HepG2 (cell line): Measurements from ENCODE around the gene ANO9. TPM values are rescaled to one million over a fixed set of nuclear protein-coding genes. Genes with fewer than 3 reads are reported as not detected.

Experiments
- FOXM1 ChIP-seq: sonication (generic); formaldehyde crosslinking; IDR thresholded peaks from 2 replicates; pipeline ENCODE4 v1.5.0; 2020; ENCODE audit warnings: missing genetic modification reagents
- GATAD1 ChIP-seq: IDR thresholded peaks from 2 replicates; pipeline ENCODE4 v1.6.1; 2016; ENCODE audit warnings: missing genetic modification reagents, missing compliant biosample characterization
- GTF2F1 ChIP-seq: fragments of 150-350 bp; IDR thresholded peaks from 2 replicates; pipeline ENCODE4 v1.6.1; 2014; ENCODE audit warnings: low read length
- HCFC1 ChIP-seq: fragments of 150-350 bp; IDR thresholded peaks from 2 replicates; pipeline ENCODE4 v1.6.1; 2014; ENCODE audit warnings: low read depth, low read length
- HMGA1 ChIP-seq: sonication (generic); formaldehyde crosslinking; conservative IDR thresholded peaks from 2 replicates; pipeline ENCODE4 v1.4.0; 2020; ENCODE audit warnings: missing genetic modification reagents
- KLF12 ChIP-seq: sonication (generic); formaldehyde crosslinking; IDR thresholded peaks from 2 replicates; pipeline ENCODE4 v1.4.0; 2020; ENCODE audit warnings: missing genetic modification reagents, borderline replicate concordance
- MBD4 ChIP-seq: IDR thresholded peaks from 2 replicates; pipeline ENCODE4 v1.6.1; 2012; ENCODE audit warnings: low read length, inconsistent platforms, borderline replicate concordance
- PRMT3 ChIP-seq: sonication (generic); formaldehyde crosslinking; IDR thresholded peaks from 2 replicates; pipeline ENCODE4 v1.8.1; 2022; ENCODE audit warnings: low read depth, mild to moderate bottlenecking, moderate library complexity, missing genetic modification reagents, borderline replicate concordance
- TOPORS ChIP-seq: sonication (generic); formaldehyde crosslinking; IDR thresholded peaks from 2 replicates; pipeline ENCODE4 v1.8.0; 2023; ENCODE audit warnings: mild to moderate bottlenecking, missing genetic modification reagents
- ZEB1 ChIP-seq: IDR thresholded peaks from 2 replicates; pipeline ENCODE4 v1.6.1; 2012; ENCODE audit warnings: mild to moderate bottlenecking, low read depth, inconsistent platforms; ENCODE audit not compliant: insufficient replicate concordance
- ZNF121 ChIP-seq: sonication (generic); formaldehyde crosslinking; IDR thresholded peaks from 2 replicates; pipeline ENCODE4 v1.5.0; 2020; ENCODE audit warnings: mild to moderate bottlenecking, missing genetic modification reagents
- ZNF205 ChIP-seq: IDR thresholded peaks from 2 replicates; pipeline ENCODE4 v1.6.1; 2018; ENCODE audit warnings: missing biosample characterization, missing genetic modification reagents
- polyA plus RNA-seq, 8 experiments: library from polyadenylated mRNA; depleted of rRNA in 3 of 8; stranded (reverse) in 7 of 8; unstranded in 1 of 8; fragments of >200 nt; fragmentation: Illumina TruSeq in 4 of 8; extraction: Trizol in 4 of 8; gene quantifications; 2 replicates each; pipeline versions ENCODE4 v1.2.1 to v1.2.3, GENCODE V29; 2011 to 2016; ENCODE audit warnings: low read depth in 4 of 8, missing spikeins in 1 of 8, mixed read lengths in 1 of 8; ENCODE audit not compliant: insufficient read depth in 1 of 8
- total RNA-seq, 5 experiments: library from RNA; depleted of rRNA; stranded (reverse); fragments of >200 nt; fragmentation: Illumina TruSeq; extraction: Trizol; gene quantifications; 2 replicates each; pipeline ENCODE4 v1.2.3, GENCODE V29; 2016; ENCODE audit warnings: low read depth in 1 of 5
- TF ChIP-seq, protein P1 (sequence below): sonication (generic); formaldehyde crosslinking; IDR thresholded peaks from 2 replicates; pipeline ENCODE4 v1.8.1; 2022; ENCODE audit warnings: low read depth, mild to moderate bottlenecking, missing genetic modification reagents
- TF ChIP-seq, protein P2 (sequence below): sonication (generic); formaldehyde crosslinking; IDR thresholded peaks from 2 replicates; pipeline ENCODE4 v1.4.0; 2020; ENCODE audit warnings: mild to moderate bottlenecking, missing genetic modification reagents
- TF ChIP-seq, protein P3 (sequence below): sonication (generic); formaldehyde crosslinking; IDR thresholded peaks from 2 replicates; pipeline ENCODE4 v1.5.0; 2020; ENCODE audit warnings: missing genetic modification reagents
- TF ChIP-seq, protein P4 (sequence below): IDR thresholded peaks from 2 replicates; pipeline ENCODE4 v1.6.1; 2018; ENCODE audit warnings: missing genetic modification reagents
- TF ChIP-seq, protein P5 (sequence below): sonication (generic); formaldehyde crosslinking; IDR thresholded peaks from 2 replicates; pipeline ENCODE4 v1.4.0; 2020; ENCODE audit warnings: missing genetic modification reagents, borderline replicate concordance
- TF ChIP-seq, protein P6 (sequence below): fragments of 450-650 bp; IDR thresholded peaks from 2 replicates; pipeline ENCODE4 v1.6.1; 2017

ANO9 gene
- total and polyA plus RNA-seq, 2 of the 13 experiments (the other 11 are each of a cell fraction or from before 2014, with no cell fraction given), result 8.9 to 14.3 TPM

DNA sequence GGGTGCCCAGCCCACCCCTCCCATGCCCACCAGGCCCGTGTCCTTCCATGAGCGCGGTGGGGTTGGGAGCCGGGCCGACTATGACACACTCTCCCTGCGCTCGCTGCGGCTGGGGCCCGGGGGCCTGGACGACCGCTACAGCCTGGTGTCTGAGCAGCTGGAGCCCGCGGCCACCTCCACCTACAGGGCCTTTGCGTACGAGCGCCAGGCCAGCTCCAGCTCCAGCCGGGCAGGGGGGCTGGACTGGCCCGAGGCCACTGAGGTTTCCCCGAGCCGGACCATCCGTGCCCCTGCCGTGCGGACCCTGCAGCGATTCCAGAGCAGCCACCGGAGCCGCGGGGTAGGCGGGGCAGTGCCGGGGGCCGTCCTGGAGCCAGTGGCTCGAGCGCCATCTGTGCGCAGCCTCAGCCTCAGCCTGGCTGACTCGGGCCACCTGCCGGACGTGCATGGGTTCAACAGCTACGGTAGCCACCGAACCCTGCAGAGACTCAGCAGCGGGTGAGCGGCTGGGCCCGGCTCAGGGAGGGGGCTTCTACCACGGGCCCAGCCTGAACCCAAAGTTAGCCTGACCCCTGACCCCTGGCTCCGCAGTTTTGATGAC, 44.8 kb downstream of the ANO9 start (continued):
- TF ChIP-seq, protein P1, sequence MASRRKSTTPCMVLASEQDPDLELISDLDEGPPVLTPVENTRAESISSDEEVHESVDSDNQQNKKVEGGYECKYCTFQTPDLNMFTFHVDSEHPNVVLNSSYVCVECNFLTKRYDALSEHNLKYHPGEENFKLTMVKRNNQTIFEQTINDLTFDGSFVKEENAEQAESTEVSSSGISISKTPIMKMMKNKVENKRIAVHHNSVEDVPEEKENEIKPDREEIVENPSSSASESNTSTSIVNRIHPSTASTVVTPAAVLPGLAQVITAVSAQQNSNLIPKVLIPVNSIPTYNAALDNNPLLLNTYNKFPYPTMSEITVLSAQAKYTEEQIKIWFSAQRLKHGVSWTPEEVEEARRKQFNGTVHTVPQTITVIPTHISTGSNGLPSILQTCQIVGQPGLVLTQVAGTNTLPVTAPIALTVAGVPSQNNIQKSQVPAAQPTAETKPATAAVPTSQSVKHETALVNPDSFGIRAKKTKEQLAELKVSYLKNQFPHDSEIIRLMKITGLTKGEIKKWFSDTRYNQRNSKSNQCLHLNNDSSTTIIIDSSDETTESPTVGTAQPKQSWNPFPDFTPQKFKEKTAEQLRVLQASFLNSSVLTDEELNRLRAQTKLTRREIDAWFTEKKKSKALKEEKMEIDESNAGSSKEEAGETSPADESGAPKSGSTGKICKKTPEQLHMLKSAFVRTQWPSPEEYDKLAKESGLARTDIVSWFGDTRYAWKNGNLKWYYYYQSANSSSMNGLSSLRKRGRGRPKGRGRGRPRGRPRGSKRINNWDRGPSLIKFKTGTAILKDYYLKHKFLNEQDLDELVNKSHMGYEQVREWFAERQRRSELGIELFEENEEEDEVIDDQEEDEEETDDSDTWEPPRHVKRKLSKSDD, result peak; percentile 63; the same call in 1 of the 2 replicates
- TF ChIP-seq FOXM1, result no peak
- no peak for TF ChIP-seq PRMT3 (CRISPR knock-in tag)
- no peak for TF ChIP-seq ZEB1
- peak; percentile 55 for TF ChIP-seq ZNF205
- no peak for TF ChIP-seq HMGA1 (CRISPR knock-in tag)
- TF ChIP-seq, protein P2, sequence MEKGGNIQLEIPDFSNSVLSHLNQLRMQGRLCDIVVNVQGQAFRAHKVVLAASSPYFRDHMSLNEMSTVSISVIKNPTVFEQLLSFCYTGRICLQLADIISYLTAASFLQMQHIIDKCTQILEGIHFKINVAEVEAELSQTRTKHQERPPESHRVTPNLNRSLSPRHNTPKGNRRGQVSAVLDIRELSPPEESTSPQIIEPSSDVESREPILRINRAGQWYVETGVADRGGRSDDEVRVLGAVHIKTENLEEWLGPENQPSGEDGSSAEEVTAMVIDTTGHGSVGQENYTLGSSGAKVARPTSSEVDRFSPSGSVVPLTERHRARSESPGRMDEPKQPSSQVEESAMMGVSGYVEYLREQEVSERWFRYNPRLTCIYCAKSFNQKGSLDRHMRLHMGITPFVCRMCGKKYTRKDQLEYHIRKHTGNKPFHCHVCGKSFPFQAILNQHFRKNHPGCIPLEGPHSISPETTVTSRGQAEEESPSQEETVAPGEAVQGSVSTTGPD, result no peak
- no peak for TF ChIP-seq HCFC1
- TF ChIP-seq GTF2F1, result no peak
- TF ChIP-seq MBD4, result no peak
- peak; percentile 51; the same call in 1 of the 2 replicates for TF ChIP-seq GATAD1 (CRISPR knock-in tag)
- no peak for TF ChIP-seq KLF12 (CRISPR knock-in tag)
- TF ChIP-seq, protein P3, sequence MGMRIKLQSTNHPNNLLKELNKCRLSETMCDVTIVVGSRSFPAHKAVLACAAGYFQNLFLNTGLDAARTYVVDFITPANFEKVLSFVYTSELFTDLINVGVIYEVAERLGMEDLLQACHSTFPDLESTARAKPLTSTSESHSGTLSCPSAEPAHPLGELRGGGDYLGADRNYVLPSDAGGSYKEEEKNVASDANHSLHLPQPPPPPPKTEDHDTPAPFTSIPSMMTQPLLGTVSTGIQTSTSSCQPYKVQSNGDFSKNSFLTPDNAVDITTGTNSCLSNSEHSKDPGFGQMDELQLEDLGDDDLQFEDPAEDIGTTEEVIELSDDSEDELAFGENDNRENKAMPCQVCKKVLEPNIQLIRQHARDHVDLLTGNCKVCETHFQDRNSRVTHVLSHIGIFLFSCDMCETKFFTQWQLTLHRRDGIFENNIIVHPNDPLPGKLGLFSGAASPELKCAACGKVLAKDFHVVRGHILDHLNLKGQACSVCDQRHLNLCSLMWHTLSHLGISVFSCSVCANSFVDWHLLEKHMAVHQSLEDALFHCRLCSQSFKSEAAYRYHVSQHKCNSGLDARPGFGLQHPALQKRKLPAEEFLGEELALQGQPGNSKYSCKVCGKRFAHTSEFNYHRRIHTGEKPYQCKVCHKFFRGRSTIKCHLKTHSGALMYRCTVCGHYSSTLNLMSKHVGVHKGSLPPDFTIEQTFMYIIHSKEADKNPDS, result peak; percentile 59; the same call in 1 of the 2 replicates
- TF ChIP-seq ZNF121, result no peak
- no peak for TF ChIP-seq TOPORS (CRISPR knock-in tag)
- TF ChIP-seq, protein P4, sequence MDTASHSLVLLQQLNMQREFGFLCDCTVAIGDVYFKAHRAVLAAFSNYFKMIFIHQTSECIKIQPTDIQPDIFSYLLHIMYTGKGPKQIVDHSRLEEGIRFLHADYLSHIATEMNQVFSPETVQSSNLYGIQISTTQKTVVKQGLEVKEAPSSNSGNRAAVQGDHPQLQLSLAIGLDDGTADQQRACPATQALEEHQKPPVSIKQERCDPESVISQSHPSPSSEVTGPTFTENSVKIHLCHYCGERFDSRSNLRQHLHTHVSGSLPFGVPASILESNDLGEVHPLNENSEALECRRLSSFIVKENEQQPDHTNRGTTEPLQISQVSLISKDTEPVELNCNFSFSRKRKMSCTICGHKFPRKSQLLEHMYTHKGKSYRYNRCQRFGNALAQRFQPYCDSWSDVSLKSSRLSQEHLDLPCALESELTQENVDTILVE, result no peak
- TF ChIP-seq, protein P5, sequence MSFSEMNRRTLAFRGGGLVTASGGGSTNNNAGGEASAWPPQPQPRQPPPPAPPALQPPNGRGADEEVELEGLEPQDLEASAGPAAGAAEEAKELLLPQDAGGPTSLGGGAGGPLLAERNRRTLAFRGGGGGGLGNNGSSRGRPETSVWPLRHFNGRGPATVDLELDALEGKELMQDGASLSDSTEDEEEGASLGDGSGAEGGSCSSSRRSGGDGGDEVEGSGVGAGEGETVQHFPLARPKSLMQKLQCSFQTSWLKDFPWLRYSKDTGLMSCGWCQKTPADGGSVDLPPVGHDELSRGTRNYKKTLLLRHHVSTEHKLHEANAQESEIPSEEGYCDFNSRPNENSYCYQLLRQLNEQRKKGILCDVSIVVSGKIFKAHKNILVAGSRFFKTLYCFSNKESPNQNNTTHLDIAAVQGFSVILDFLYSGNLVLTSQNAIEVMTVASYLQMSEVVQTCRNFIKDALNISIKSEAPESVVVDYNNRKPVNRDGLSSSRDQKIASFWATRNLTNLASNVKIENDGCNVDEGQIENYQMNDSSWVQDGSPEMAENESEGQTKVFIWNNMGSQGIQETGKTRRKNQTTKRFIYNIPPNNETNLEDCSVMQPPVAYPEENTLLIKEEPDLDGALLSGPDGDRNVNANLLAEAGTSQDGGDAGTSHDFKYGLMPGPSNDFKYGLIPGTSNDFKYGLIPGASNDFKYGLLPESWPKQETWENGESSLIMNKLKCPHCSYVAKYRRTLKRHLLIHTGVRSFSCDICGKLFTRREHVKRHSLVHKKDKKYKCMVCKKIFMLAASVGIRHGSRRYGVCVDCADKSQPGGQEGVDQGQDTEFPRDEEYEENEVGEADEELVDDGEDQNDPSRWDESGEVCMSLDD (CRISPR knock-in tag), result no peak
- TF ChIP-seq, protein P6, sequence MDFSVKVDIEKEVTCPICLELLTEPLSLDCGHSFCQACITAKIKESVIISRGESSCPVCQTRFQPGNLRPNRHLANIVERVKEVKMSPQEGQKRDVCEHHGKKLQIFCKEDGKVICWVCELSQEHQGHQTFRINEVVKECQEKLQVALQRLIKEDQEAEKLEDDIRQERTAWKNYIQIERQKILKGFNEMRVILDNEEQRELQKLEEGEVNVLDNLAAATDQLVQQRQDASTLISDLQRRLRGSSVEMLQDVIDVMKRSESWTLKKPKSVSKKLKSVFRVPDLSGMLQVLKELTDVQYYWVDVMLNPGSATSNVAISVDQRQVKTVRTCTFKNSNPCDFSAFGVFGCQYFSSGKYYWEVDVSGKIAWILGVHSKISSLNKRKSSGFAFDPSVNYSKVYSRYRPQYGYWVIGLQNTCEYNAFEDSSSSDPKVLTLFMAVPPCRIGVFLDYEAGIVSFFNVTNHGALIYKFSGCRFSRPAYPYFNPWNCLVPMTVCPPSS, result no peak
